EH (cell line): Measurements from ENCODE around the gene ZBTB44.

ENCODE experiments used
- DNase-seq: peaks from one replicate; pipeline ENCODE4 v3.0.0-alpha.2; 2015; ENCODE audit warnings: low read depth

Gene ZBTB44

GRCh38 chr11:130178441-130179339, 136.0 kb downstream of the ZBTB44 start:
- DNase-seq: no peak

DNA sequence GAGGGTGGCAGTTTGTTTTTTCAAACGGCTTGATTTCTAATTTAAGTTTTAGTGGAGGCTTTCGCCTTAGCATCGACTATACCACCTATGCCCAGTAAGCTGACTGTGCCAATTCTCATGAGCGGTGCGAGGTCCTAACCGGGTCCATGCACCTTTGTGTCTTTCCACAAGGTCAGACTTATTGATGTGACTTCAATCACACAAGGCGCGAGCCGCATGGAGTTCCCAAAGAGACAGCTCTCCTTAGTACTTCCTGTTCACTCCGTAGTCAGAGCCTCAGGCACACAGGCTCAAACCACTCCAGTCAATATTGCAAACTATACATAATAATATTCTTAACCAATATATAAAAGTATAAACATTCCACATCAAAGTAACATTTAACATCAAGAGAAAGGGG, 136.9 kb downstream of the ZBTB44 start:
- no peak for DNase-seq
